Neural progenitor cell (in vitro differentiated cells): ENCODE data around the gene MICAL2. TPM values are rescaled to one million over a fixed set of nuclear protein-coding genes. Genes with fewer than 3 reads are reported as not detected.

ENCODE experiments used
- DNase-seq: peaks from one replicate; pipeline ENCODE4 v3.0.0-alpha.2; 2016; ENCODE audit warnings: low spot score
- H2AFZ ChIP-seq: fragments of 200-600 bp; sonication (generic); replicated peaks from 2 replicates; pipeline ENCODE4 v1.6.1; 2016; ENCODE audit warnings: antibody characterized with exemption
- H3F3A ChIP-seq: fragments of 200-600 bp; sonication (generic); 2 replicates; pipeline ENCODE4 v1.6.1; 2016; ENCODE audit warnings: antibody characterized with exemption, low read depth
- H3K27ac ChIP-seq: fragments of 200-600 bp; sonication (generic); 2 replicates; pipeline ENCODE4 v1.5.1; 2016; ENCODE audit warnings: mild to moderate bottlenecking
- H3K27me3 ChIP-seq: fragments of 200-600 bp; sonication (generic); 2 replicates; pipeline ENCODE4 v1.6.1; 2016; ENCODE audit warnings: mild to moderate bottlenecking, moderate library complexity
- H3K36me3 ChIP-seq: fragments of 200-600 bp; sonication (generic); 2 replicates; pipeline ENCODE4 v1.5.1; 2016
- H3K4me1 ChIP-seq: fragments of 200-600 bp; sonication (generic); 2 replicates; pipeline ENCODE4 v1.6.1; 2016; ENCODE audit warnings: mixed run types
- H3K4me2 ChIP-seq: fragments of 200-600 bp; sonication (generic); 2 replicates; pipeline ENCODE4 v1.6.1; 2016
- H3K4me3 ChIP-seq: fragments of 200-600 bp; sonication (generic); 2 replicates; pipeline ENCODE4 v1.5.1; 2016
- H3K79me2 ChIP-seq: fragments of 200-600 bp; sonication (generic); 2 replicates; pipeline ENCODE4 v1.6.1; 2016; ENCODE audit warnings: low read depth
- H3K9ac ChIP-seq: fragments of 200-600 bp; sonication (generic); 2 replicates; pipeline ENCODE4 v1.6.1; 2016
- H3K9me3 ChIP-seq: fragments of 200-600 bp; sonication (generic); 2 replicates; pipeline ENCODE4 v1.5.1; 2016; ENCODE audit warnings: low read depth
- H4K20me1 ChIP-seq: fragments of 200-600 bp; sonication (generic); 2 replicates; pipeline ENCODE4 v1.6.1; 2016; ENCODE audit warnings: low read depth
- H3K27ac Mint-ChIP-seq: 3 replicates; pipeline ENCODE4 v1.8.0; 2021; ENCODE audit warnings: mixed read lengths
- H3K27me3 Mint-ChIP-seq: 2 replicates; pipeline ENCODE4 v1.8.0; 2022; ENCODE audit warnings: low read depth, mild to moderate bottlenecking, inconsistent platforms, moderate library complexity, mixed read lengths; ENCODE audit not compliant: insufficient read depth
- H3K36me3 Mint-ChIP-seq: 3 replicates; pipeline ENCODE4 v1.8.0; 2021; ENCODE audit warnings: mixed read lengths
- H3K4me1 Mint-ChIP-seq: 3 replicates; pipeline ENCODE4 v1.8.0; 2021; ENCODE audit warnings: mixed read lengths
- H3K4me3 Mint-ChIP-seq: 3 replicates; pipeline ENCODE4 v1.8.0; 2021; ENCODE audit warnings: mild to moderate bottlenecking, moderate library complexity, mixed read lengths
- H3K9me3 Mint-ChIP-seq: 3 replicates; pipeline ENCODE4 v1.8.0; 2020; ENCODE audit warnings: mixed read lengths
- EZH2 ChIP-seq: fragments of 200-600 bp; sonication (generic); IDR thresholded peaks from 2 replicates; pipeline ENCODE4 v1.6.1; 2017; ENCODE audit warnings: antibody characterized with exemption, mild to moderate bottlenecking, moderate library complexity
- EZH2phosphoT487 ChIP-seq: fragments of 200-600 bp; sonication (generic); IDR thresholded peaks from 2 replicates; pipeline ENCODE4 v1.6.1; 2017; ENCODE audit warnings: antibody characterized with exemption
- total RNA-seq: library from RNA; depleted of rRNA; stranded (reverse); fragments of >200 nt; gene quantifications from 2 replicates; pipeline ENCODE4 v1.2.3, GENCODE V29; 2015; ENCODE audit warnings: low replicate concordance
- TF ChIP-seq, protein P1 (sequence below): fragments of 200-600 bp; sonication (generic); IDR thresholded peaks from 2 replicates; pipeline ENCODE4 v1.5.1; 2017; ENCODE audit warnings: antibody characterized with exemption, mild to moderate bottlenecking

MICAL2 gene
- total RNA-seq, 1 donor from 2014 or later = 0.60 TPM

DNA sequence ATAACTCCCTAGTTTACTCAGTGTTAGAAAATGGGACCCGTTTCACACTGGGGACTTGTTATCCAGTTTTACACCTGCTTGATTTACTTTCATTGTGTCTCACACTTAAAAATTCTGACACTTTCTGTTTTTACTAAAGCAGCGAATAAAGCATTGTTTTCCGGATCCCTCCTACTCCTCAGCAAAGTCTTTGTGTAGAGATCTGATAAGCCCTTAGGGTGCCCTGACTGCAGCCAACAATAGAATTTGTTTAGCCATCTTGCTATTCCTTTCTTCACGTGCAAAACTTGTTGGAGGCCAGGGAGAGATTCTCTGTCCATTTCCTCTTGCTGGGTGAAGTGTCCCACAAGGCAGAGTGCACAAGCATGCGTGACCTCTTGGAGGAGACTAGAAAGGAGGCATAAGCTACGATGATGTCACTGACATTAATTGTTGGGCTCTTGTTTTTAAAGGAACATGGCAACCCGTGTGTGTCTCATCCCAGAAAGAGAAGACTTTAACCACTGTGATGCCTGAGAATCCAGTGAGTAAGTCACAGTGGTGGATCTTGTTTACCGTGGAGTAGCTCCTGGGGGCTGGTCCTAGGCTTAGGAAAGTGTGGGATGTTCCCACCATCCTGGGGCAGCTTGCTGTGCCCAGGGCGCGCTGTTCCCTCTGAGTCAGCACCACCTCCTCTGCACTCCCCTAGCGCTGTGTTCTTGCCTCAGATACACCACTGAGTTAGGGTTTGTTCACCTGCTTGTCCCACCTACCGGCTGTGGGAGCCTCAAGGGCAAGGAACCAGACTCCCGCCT is 27.7 kb downstream of the MICAL2 start:
- H3K27ac ChIP-seq = no peak overlapping the region
- H3K9me3 ChIP-seq = no peaks in the 10 kb centered on the region
- H3K4me3 Mint-ChIP-seq = no peak overlapping the region
- no peaks in the 10 kb centered on the region for H3K36me3 Mint-ChIP-seq
- peaks cover 10% of the 10 kb centered on the region for H3K4me1 ChIP-seq
- peaks cover 17% of the 10 kb centered on the region for H3K27me3 Mint-ChIP-seq
- TF ChIP-seq EZH2phosphoT487 (no peak), EZH2 (no peak)
- TF ChIP-seq, protein P1, sequence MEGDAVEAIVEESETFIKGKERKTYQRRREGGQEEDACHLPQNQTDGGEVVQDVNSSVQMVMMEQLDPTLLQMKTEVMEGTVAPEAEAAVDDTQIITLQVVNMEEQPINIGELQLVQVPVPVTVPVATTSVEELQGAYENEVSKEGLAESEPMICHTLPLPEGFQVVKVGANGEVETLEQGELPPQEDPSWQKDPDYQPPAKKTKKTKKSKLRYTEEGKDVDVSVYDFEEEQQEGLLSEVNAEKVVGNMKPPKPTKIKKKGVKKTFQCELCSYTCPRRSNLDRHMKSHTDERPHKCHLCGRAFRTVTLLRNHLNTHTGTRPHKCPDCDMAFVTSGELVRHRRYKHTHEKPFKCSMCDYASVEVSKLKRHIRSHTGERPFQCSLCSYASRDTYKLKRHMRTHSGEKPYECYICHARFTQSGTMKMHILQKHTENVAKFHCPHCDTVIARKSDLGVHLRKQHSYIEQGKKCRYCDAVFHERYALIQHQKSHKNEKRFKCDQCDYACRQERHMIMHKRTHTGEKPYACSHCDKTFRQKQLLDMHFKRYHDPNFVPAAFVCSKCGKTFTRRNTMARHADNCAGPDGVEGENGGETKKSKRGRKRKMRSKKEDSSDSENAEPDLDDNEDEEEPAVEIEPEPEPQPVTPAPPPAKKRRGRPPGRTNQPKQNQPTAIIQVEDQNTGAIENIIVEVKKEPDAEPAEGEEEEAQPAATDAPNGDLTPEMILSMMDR = no peak
- peaks cover 13% of the 10 kb centered on the region for H3K4me1 Mint-ChIP-seq
- peak overlapping the region; percentile 93 for H3K27ac Mint-ChIP-seq
- no peaks in the 10 kb centered on the region for H3K27me3 ChIP-seq
- H2AFZ ChIP-seq = no peak overlapping the region
- no peaks in the 10 kb centered on the region for H3F3A ChIP-seq
- DNase-seq = peak; percentile 35
- H4K20me1 ChIP-seq = no peaks in the 10 kb centered on the region
- H3K36me3 ChIP-seq = no peaks in the 10 kb centered on the region
- no peak overlapping the region for H3K4me3 ChIP-seq
- peaks cover 2% of the 10 kb centered on the region for H3K9me3 Mint-ChIP-seq
- no peaks in the 10 kb centered on the region for H3K79me2 ChIP-seq
- peak overlapping the region; percentile 44 for H3K4me2 ChIP-seq
- H3K9ac ChIP-seq = no peak overlapping the region

DNA sequence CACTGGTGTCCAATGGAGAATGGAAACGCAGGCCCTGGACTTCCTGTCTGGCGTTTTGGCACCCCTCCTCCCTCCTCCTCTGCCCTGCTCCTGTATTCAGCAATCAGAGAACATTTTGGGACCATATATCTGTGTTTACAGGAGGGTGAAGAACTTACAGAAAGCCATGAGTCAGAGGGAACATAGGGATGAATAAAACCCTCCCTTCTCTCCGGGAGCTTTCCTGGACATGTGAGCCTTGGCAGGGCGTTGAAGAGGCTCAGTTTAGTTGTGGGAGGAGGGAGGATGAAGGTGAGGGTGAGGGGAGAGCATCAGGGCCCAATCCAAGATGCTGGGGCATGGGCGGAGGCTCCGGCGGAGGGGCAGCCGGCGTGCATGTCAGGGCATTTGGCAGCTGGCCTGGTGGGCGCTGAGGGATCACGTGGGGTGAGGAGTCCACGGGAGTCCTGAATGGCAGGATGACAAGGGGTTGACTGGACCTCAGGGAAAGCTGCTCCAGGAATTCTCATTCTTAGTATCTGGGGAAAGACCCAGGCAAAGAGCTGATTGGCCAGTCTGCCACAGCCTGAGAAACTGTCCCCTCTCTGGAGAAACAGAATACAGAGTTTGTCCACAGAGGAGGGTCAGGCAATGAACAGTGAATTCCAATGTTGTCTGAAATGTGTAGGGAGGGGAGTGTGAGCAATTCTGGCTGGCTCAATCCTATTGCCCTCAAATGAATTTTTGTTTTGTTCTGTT is 28.9 kb downstream of the MICAL2 start:
- Mint-ChIP-seq H3K27ac (peak overlapping the region; percentile 28), H3K4me1 (peaks cover 13% of the 10 kb centered on the region), H3K4me3 (no peak overlapping the region), H3K27me3 (peaks cover 9% of the 10 kb centered on the region), H3K9me3 (peaks cover 2% of the 10 kb centered on the region), H3K36me3 (no peaks in the 10 kb centered on the region)
- no peak for DNase-seq
- H3K4me3 ChIP-seq = no peak overlapping the region
- H3K27me3 ChIP-seq = no peaks in the 10 kb centered on the region
- no peak overlapping the region for H3K27ac ChIP-seq
- no peak overlapping the region for H2AFZ ChIP-seq
- TF ChIP-seq EZH2phosphoT487 = no peak
- TF ChIP-seq, protein P1 = no peak
- TF ChIP-seq EZH2 = no peak
- H3K9ac ChIP-seq = no peak overlapping the region
- H3K4me2 ChIP-seq = no peak overlapping the region
- H3K4me1 ChIP-seq = peaks cover 10% of the 10 kb centered on the region
- H3K9me3 ChIP-seq = no peaks in the 10 kb centered on the region
- H3K79me2 ChIP-seq = no peaks in the 10 kb centered on the region
- H3K36me3 ChIP-seq = no peaks in the 10 kb centered on the region
- no peaks in the 10 kb centered on the region for H4K20me1 ChIP-seq
- no peaks in the 10 kb centered on the region for H3F3A ChIP-seq

DNA sequence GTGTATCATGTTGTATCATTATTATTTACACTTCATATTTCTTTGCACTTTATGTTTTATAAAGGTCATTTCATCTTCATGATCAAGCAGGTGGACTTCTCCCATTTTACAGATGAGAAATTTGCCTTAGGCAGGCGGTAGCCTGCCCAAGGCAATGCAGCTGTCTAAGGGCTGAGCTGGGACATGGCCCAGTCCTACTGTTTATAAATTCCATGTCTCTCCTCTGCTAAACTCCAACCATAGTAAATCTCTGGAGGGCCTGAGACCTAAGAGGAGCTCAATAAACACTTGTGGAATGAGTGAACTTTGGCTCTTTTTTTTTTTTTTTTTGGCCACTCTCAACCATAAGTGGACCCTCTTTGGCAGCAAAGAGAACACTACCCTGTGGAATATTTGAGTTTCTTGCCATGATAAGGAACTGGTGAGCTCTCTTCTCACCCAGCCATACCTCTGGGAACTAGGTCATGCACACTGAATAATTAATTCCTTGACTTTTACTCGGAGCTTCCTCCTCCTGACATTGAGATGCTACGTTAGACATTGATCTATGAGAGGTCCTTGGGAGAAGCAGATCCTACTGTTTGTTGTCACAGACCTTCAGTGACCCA is 29.9 kb downstream of the MICAL2 start:
- Histone ChIP-seq H3K27ac (no peak overlapping the region), H3K4me1 (peaks cover 10% of the 10 kb centered on the region), H4K20me1 (no peaks in the 10 kb centered on the region), H3K36me3 (no peaks in the 10 kb centered on the region), H3F3A (no peaks in the 10 kb centered on the region), H3K79me2 (no peaks in the 10 kb centered on the region), H3K4me2 (no peak overlapping the region), H3K9ac (no peak overlapping the region), H3K27me3 (no peaks in the 10 kb centered on the region), H2AFZ (no peak overlapping the region), H3K4me3 (no peak overlapping the region), H3K9me3 (no peaks in the 10 kb centered on the region)
- Mint-ChIP-seq H3K9me3 (peaks cover 2% of the 10 kb centered on the region), H3K27me3 (peaks cover 6% of the 10 kb centered on the region), H3K27ac (peak overlapping the region; percentile 37), H3K36me3 (no peaks in the 10 kb centered on the region), H3K4me1 (peaks cover 13% of the 10 kb centered on the region), H3K4me3 (no peak overlapping the region)
- TF ChIP-seq EZH2phosphoT487 (no peak), EZH2 (no peak)
- TF ChIP-seq, protein P1 = no peak
- DNase-seq = no peak
